Measurements from ENCODE around the gene SYNE1.

Gene SYNE1

DNA sequence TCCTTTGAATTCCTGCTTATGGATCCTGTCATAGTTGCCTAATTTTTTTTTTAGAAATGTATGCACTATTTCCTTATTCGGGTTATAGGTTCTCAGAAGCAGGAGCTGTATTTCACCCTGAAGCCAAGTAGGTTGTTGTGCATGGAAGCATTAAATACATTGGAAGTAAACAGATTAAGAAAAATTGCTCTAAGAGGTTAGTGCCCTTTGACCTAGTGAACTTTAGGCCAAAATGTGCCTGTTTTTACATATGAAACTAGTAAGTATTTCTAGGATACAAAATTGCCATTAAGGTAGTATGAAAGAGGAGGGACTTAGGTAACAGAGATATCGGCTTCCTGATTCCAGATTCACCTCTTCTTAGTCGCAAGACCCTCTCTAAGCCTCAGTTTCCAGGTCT, 377.9 kb downstream of the SYNE1 start:
- H3K9me3 Mint-ChIP-seq: peaks cover 10% of the 10 kb centered on the region
- H3K36me3 Mint-ChIP-seq (ENCODE audit: low read depth): peaks cover 72% of the 10 kb centered on the region
- H3K4me3 Mint-ChIP-seq: no peak overlapping the region
- TF ChIP-seq CTCF (IDR thresholded peaks at IDR 0.05; ENCODE audit: unreplicated experiment in 3 of 3): no peak
- no peak overlapping the region for H3K27ac Mint-ChIP-seq
- no peaks in the 10 kb centered on the region for H3K27me3 Mint-ChIP-seq (ENCODE audit: low read depth)
- H3K4me1 Mint-ChIP-seq: peaks cover 7% of the 10 kb centered on the region

GRCh38 chr6:152257581-152257980, 379.6 kb downstream of the SYNE1 start:
- Mint-ChIP-seq H3K4me3 (no peak overlapping the region), H3K27me3 (ENCODE audit: low read depth) (no peaks in the 10 kb centered on the region), H3K36me3 (ENCODE audit: low read depth) (peaks cover 73% of the 10 kb centered on the region), H3K27ac (no peak overlapping the region), H3K4me1 (peaks cover 7% of the 10 kb centered on the region), H3K9me3 (peaks cover 10% of the 10 kb centered on the region)
- no peak for TF ChIP-seq CTCF (IDR thresholded peaks at IDR 0.05; ENCODE audit: unreplicated experiment in 3 of 3)

DNA sequence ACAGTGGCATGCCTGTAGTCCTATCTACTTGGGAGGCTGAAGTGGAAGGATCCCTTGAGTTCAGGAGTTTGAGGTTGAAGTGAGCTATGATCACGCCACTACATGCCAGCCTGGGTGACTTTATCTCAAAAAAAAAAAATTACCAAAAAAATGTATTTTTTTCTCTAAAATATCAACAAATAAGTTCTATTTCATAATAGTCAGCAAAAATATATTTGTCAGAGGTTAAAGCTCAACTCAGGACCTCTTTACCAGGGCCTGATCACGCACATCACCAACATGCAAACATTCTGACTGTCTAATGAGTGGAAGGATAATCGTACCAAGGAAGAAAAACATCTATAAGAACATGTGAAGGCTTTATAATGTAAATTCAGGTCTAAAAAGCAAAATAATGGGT, 387.0 kb downstream of the SYNE1 start:
- Mint-ChIP-seq H3K4me3 (no peak overlapping the region), H3K9me3 (no peaks in the 10 kb centered on the region), H3K4me1 (peaks cover 17% of the 10 kb centered on the region), H3K27me3 (ENCODE audit: low read depth) (no peaks in the 10 kb centered on the region), H3K36me3 (ENCODE audit: low read depth) (peaks cover 52% of the 10 kb centered on the region), H3K27ac (no peak overlapping the region)
- no peak for TF ChIP-seq CTCF (IDR thresholded peaks at IDR 0.05; ENCODE audit: unreplicated experiment in 3 of 3)

GRCh38 chr6:152248980-152249379, 388.2 kb downstream of the SYNE1 start:
- Mint-ChIP-seq H3K27me3 (ENCODE audit: low read depth) (no peaks in the 10 kb centered on the region), H3K4me1 (peaks cover 25% of the 10 kb centered on the region), H3K36me3 (ENCODE audit: low read depth) (peaks cover 53% of the 10 kb centered on the region), H3K9me3 (no peaks in the 10 kb centered on the region), H3K4me3 (no peak overlapping the region), H3K27ac (peak overlapping the region in 1 of 3 experiments; percentile 44)
- no peak for TF ChIP-seq CTCF (IDR thresholded peaks at IDR 0.05; ENCODE audit: unreplicated experiment in 3 of 3)

DNA sequence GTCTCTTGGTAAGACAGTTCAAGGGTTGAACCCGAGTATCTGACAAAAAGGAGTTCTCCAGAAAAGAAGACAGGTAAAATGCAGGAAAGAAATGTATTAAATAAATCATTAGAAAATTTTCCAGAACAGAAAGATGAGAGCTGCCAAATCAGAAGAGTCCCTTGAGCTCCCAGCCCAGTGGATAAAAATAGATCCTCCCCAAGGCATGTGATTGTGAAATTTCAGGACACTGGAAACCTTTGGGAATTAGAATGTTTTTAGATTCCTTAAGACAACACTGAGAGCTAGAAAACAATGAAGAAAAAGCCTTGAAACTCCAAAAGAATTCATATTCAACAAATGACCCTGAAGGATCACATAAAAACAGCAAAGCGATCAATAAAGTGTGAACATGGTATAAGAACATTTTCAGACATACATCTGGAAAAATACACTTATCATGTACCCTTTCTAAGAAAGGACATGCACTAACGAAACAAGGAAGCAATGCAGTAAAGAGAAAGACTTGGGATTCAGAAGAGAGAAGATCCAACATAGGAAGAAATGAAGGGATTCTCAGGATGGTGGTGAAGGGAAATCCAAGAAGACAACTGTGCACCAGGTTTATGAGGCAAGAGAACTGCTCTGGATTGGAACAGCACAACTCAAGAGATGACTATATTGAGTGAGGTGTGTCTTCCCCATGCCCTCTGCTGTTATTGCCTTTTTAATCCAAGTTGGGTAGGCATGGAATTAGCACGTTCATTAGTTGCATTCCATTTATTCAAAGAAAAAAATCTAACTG, 390.4 kb downstream of the SYNE1 start:
- peak overlapping the region in 1 of 3 experiments; percentile 9 for H3K27ac Mint-ChIP-seq
- no peaks in the 10 kb centered on the region for H3K27me3 Mint-ChIP-seq (ENCODE audit: low read depth)
- no peaks in the 10 kb centered on the region for H3K9me3 Mint-ChIP-seq
- peaks cover 41% of the 10 kb centered on the region for H3K4me1 Mint-ChIP-seq
- no peak overlapping the region for H3K4me3 Mint-ChIP-seq
- TF ChIP-seq CTCF (IDR thresholded peaks at IDR 0.05; ENCODE audit: unreplicated experiment in 3 of 3): no peak
- H3K36me3 Mint-ChIP-seq (ENCODE audit: low read depth): peaks cover 51% of the 10 kb centered on the region
